SIG-M5 (cell line): Measurements from ENCODE around the gene RCAN2.

ENCODE experiments used
- DNase-seq: peaks from one replicate; lab custom pipeline; 2025; lab: John Stamatoyannopoulos, UW

RCAN2 gene

GRCh38 chr6:46215213-46215612 lies 276.0 kb downstream of the RCAN2 start:
- no peak for DNase-seq

- DNase-seq, result no peak
These were observed 279.3 kb downstream of the RCAN2 start for GRCh38 chr6:46211917-46212316.

- DNase-seq, result no peak
These were observed 281.0 kb downstream of the RCAN2 start for GRCh38 chr6:46210294-46210693.

- no peak for DNase-seq
These were observed 282.9 kb downstream of the RCAN2 start for GRCh38 chr6:46208303-46208702.

- no peak for DNase-seq
These were observed 284.1 kb downstream of the RCAN2 start for GRCh38 chr6:46207174-46207573.

GRCh38 chr6:46204880-46205650 lies 286.2 kb downstream of the RCAN2 start:
- no peak for DNase-seq

- no peak for DNase-seq
These were observed 287.7 kb downstream of the RCAN2 start for GRCh38 chr6:46203391-46204177.

DNA sequence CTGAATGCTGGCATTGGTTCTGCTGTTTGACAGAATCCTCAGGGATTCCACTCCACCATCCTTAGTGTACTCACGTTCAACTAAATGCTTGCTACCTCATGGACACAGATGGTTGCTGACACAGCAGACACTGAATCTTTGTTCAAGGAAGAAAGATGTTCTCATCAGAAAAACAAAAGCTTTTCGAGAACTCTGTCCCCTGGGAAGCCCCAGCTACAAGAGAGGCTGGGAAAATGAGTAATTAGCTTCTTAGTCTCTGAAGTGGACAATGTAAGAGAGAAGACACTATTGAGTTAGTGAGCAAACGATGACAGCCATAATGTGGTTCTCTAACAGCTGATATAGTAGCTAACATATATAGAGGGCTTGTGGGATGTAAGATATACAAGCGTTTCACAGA lies 289.5 kb downstream of the RCAN2 start:
- DNase-seq, result no peak

DNA sequence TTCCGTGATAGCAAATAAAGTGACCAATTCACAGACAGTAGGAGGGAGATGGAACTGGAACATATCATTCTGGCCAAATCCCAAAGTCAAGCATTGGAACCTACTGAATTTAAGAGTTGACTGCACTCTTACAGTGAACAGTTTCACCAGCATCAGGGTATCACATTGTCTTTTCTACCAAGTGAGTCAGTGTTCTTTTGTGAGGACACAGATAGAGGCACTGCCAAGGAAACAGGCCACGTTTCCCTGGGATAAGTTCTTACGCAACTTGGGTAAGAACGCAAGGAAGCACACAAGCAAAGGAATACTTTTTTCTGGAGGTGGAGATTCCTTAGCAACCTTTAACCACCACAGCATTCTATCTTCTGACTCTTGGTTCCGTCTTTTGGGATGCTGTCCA lies 291.9 kb downstream of the RCAN2 start:
- DNase-seq, result no peak

DNA sequence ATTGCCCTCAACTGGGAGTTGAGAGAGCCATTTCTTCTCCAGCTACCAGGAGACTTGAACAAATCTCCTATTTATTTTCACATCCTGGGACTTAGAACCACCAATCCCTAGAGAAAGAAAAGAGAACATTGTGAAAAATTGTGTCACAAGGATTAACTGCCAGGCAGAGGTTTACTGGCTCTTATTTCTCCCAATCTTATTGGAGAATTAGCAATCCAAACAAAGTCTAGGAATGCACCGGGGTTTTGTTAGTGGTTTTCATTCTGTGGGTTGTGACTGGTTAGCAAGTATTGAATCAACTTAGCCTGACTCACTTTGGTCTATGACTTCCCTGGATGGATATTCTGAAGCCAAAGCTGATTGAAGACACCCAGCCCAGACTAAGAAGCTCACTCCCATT lies 299.3 kb downstream of the RCAN2 start:
- DNase-seq, result no peak

DNA sequence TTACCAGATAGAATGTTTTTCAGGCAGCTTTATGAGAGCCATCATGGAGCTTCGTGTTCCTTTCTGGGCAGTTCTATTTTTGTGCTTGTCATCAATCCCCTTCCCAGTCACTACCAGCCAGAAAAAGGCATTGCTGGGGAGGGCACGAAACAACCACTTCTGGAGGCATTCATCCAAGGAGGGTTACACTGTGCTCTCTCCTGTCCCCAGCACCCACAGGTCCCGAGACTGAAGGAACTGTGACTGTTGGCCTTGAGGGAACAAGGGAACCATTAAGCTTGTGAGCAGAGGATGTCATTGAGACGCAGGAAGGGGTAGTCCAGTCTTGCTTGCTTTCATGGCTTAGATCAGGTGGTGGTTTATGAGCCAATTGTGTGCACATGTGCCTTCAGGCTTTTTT lies 300.4 kb downstream of the RCAN2 start:
- no peak for DNase-seq

DNA sequence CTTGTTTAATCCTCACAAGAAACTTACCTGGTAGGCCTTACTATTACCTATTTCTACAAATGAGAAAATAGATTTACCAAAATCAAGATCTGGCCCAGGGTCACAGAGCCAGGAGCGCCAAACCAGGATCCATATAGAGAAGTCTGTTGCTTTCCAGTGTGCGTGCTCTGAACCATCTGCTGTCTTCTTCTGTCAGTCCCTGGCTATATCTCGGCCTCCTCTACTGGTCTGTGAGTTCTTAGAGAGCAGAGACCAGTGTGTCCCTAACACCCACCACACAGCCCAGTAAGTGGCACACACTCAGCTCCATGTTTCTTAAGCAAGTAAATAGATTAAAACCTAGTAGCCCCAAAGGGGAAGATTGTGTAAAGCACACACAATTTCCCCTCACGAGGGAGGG lies 301.5 kb downstream of the RCAN2 start:
- DNase-seq, result no peak

GRCh38 chr6:46186583-46186982 lies 304.7 kb downstream of the RCAN2 start:
- no peak for DNase-seq

- no peak for DNase-seq
These were observed 307.1 kb downstream of the RCAN2 start for GRCh38 chr6:46184114-46184513.

- DNase-seq, result no peak
These were observed 315.3 kb downstream of the RCAN2 start for GRCh38 chr6:46175976-46176375.

DNA sequence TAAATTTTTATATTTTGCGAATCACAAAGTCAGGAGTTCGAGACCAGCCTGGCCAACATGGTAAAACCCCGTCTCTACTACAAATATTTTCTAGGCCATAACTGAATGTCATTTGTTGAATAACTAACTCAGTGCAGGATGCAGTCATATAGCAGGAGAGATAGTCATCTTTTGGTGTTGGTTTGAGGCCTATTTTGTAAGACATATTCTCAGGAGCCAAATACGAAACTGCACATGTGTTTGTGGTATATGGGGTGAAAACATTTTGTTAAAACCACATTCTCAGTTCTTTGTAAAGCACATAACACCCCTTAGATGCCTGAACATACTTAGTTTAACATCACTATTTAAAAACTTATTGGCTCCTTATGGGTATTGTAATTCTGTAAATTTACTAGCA lies 315.8 kb downstream of the RCAN2 start:
- no peak for DNase-seq

- DNase-seq, result no peak
These were observed 316.3 kb downstream of the RCAN2 start for GRCh38 chr6:46174904-46175303.

DNA sequence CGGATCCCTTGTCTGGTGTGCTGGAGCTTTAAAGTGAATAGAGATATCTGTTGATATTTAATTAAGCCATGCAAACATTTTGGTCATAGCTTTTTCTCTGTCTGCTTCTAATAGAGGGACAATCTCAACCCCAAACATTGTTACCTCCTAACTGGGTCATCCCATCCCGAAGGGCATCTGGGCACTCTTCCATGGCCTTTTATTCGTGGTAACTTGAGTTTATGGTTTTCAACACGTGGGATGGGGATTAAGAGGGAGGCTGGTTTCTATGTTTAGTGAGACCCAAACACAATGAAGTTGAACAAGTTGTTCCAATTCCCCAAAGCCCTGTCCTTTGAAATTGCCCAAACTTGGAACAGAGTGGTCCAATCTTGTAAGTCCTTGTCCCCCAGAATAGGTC lies 319.1 kb downstream of the RCAN2 start:
- no peak for DNase-seq
